GM12801 (cell line): ENCODE measurements around the gene POM121L12.

ENCODE experiments used
- TF ChIP-seq, protein P1 (sequence below): IDR thresholded peaks from one replicate; pipeline ENCODE4 v1.5.1; 2011; ENCODE audit warnings: control low read depth; ENCODE audit not compliant: insufficient read length; ENCODE audit errors: extremely low read depth

POM121L12 gene

DNA sequence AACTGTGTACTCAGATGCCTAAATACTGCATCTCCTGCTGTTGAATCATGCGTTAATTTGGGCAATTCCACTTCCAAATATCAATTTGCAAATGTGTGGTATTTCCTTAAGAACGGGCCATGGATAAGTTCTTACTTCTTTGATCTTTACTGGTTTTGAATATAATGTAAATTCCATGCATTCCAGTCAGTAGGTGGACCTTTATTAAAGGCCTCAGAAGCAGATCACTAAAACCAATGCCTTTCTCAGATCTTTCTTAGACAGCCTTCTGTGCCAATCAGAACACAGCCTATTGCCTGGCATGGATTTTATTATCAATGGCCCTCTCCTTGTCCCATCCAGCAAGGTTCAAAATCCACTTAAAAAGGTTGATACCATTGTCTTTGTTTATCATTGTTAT is 21.5 kb upstream of the POM121L12 start:
- TF ChIP-seq, protein P1, sequence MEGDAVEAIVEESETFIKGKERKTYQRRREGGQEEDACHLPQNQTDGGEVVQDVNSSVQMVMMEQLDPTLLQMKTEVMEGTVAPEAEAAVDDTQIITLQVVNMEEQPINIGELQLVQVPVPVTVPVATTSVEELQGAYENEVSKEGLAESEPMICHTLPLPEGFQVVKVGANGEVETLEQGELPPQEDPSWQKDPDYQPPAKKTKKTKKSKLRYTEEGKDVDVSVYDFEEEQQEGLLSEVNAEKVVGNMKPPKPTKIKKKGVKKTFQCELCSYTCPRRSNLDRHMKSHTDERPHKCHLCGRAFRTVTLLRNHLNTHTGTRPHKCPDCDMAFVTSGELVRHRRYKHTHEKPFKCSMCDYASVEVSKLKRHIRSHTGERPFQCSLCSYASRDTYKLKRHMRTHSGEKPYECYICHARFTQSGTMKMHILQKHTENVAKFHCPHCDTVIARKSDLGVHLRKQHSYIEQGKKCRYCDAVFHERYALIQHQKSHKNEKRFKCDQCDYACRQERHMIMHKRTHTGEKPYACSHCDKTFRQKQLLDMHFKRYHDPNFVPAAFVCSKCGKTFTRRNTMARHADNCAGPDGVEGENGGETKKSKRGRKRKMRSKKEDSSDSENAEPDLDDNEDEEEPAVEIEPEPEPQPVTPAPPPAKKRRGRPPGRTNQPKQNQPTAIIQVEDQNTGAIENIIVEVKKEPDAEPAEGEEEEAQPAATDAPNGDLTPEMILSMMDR: no peak

DNA sequence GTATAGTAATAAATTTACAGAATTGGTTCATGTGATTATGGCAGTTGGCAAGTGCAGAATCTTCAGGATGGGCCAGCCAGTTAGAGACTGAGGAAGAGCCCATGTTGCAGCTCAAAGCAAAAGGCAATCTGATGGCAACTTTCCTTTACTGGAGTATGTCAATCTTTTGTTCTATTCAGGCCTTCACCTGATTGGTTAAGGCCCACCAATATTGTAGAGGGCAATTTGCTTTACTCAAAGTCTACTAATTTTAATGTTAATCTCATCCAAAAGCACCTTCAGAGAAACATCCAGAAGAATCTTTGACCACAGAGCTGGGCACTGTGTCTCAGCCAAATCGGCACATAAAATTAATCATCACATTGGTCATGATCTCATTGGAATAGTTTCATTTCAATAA is 20.0 kb upstream of the POM121L12 start:
- TF ChIP-seq, protein P1: no peak

DNA sequence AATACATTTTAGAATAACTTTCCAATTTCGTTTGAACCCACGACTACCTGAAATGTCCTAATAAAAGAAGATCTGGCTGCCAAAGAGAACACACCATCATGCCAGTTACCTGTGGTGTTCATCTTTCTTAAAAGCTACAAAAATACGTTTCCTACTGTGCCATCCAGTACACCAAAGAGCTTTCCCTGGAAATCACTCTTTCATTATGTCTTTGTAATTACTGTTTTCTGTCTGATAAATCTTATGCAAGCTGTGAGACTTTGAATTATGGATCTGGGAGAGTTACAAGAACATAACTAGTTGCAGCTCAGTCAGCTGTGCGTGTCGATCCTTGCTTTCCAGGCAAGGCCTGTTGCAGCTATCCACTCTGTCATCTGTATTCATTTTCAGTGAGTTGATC is 12.5 kb upstream of the POM121L12 start:
- TF ChIP-seq, protein P1: no peak

DNA sequence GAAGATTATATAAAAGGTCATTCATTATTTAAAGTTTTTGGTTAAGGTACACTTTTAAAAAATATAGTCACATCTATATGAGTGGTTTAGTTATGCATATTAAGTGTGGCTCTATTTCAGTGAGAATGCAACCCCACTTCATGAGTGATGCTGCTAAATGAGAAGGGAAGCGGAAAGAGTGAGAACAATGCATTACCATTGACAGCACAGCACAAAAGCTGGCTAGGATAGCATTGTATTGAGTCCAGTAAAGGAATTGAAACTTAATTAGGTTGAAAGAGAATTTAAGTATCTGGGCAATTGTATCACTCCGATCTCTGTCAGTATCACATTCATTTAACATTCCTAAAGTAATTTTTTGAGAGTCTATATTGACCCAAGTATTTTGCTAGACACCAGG is 13.2 kb downstream of the POM121L12 start:
- TF ChIP-seq, protein P1: no peak

DNA sequence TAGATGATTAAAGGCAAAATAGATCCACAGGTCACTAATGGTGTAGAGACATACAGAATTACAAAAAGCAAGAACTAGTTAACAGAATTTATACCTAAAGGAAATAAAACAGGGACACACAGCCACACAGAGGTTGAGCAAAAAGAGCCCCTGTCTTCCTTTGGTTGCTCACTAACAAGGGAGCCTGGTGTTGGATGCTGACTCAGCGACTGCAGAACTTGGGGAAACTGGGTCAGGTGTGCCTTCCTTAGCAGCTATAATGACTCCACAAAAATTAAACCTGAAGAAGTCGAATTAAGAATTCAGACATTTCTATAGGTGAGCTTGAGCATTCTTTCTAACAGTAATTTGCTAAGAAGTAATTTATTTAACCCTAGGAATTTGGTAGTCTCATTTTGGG is 15.0 kb downstream of the POM121L12 start:
- TF ChIP-seq, protein P1: no peak

DNA sequence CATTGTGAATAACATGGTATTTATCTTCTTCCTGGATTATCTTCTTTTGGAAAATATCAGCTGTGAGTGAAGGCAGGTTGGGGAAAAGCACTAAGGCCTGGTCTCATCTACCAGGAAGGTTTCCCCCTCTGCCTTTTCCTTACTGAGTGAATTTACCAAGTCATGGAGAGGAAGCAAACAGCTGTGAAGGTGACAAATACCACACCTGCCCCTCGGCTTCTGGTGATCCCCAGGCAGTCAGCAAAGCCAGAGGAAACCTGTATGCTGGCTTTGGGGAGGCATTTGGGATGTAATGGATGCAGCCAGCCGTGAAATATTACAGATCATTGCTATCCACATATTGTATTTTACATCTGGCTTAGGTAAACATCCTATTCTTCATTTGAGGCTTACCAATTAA is 24.2 kb downstream of the POM121L12 start:
- TF ChIP-seq, protein P1: no peak

DNA sequence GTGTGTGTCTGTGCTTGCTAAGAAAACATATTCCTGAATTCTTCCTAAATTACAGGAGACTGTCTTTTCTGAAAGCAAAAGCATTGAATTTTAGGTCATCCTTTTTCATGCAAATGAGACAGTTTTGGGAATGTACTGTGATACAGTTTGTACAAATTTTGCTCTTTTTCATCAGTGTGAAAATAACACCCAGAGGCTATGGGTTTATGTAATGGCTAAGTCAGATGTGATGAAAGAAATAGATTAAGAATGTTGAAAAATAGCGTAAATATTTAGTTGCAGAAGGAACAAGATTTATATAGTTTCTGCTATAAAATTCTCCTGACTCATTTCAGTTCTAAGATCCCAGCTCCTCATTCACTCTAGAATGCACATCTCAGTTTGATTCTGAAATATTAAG is 24.6 kb downstream of the POM121L12 start:
- TF ChIP-seq, protein P1: no peak

DNA sequence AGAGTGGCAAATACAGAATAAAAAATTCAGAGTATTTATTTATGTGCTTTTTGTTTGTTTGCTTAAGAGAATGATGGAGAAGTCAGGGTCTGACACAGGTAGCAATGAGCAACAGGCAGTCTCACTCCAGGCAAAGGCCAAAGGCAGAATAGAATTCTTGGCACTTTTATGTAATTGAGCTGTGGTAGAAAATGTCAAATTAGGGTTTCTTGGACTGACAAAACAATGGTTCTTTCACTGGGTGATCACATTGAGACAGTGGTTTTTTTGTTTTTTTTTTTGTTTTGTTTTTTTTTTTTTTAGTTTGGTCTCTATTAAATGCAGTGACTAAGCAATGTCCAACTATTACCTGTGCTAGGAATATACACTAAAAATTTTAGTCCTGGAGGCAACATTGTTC is 27.4 kb downstream of the POM121L12 start:
- TF ChIP-seq, protein P1: no peak
